Kidney tubule cell (primary cell): ENCODE measurements around the gene ARFGAP1.
A peak's percentile ranks its signal among the peaks of the same experiment; 100 is the strongest.

Source experiments
- DNase-seq: peaks from one replicate; pipeline ENCODE4 v3.0.0-alpha.2; 2018; ENCODE audit warnings: low spot score

ARFGAP1 gene

DNA sequence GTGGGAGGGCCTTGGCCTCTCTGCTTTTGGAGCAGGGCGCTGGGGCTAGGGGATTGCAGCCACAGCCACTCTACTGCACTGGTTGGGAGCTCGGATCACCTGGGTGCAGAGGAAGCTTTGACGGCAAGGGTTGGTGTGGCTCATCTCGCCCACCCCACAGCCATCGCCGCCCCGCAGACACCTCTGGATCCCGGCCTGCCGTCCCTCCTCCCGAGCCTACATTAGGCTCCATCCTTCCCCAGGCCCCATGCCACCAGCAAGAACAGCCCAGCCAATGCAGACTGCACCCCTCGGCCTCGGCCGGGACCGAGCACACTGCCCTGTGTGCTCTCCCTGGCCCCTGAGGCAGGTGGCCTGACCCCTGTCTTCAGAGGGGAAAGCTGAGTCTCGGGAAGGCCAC is 12.1 kb upstream of the ARFGAP1 start:
- DNase-seq: no peak

DNA sequence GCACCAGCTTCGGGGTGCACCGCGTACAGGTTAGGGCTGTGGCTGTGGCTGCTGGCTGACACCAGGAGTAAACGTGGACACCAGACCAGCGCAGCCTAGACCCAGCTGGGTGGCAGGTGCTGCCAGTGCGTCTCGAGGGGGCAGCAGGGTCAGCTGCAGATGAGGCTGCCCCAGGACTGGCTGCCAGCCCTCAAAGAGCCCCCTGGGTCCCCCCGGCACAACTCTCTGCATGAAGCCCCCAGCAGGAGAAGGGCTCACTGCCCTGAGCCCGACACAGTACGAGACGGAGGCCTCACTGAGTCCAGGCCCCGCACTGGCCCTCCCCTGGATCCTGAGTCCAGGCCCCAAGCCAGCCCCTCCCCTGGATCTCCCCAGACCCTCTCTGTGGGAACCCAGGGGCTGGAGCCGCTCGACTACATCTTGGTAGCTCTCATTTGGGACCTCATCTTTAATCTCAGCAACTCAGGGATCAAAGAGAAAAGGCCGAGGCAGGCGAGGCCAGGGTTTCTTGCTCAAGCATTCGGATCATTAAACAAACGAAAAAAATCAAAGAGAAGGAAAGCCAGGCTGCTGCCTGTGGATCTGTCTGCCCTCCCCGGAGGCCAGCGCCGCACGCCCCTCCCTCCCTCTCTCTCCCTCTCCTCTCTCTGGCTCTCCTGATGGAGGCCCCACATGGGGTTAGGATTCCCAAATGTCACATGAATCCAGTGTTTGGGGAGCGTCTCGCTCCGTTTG is 11.4 kb upstream of the ARFGAP1 start:
- DNase-seq: no peak

DNA sequence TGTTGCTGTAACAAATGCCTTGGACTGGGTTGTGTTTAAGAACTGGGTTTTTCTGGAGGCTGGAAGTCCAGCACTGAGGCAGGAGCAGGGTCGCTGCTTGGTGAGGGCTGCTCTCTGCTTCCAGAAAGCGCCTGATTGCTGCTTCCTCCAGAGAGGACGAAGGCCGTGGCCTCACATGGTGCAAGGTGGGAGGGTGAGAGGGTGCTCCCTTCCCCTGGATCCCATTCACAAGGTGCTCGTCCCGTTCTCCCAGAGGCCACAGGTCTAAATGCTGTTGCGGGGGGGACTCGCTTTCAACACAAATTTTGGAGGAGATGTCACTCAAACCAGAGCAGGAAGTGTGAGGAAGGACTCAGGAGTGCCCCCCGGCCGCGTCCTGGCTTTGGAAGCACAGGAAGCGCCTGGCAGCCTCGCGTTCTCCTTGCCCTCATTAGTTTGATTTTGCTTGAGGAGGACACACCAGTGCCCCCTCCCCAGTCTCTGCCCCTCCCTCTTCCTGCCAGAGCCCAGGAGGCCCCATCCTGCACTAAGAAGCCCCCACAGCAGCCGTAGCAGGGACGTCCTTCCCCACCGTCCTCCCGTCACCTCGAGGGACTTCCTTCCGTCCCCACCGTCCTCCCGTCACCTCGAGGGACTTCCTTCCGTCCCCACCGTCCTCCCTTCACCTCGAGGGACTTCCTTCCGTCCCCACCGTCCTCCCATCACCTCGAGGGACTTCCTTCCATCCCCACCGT is 10.7 kb upstream of the ARFGAP1 start:
- no peak for DNase-seq

DNA sequence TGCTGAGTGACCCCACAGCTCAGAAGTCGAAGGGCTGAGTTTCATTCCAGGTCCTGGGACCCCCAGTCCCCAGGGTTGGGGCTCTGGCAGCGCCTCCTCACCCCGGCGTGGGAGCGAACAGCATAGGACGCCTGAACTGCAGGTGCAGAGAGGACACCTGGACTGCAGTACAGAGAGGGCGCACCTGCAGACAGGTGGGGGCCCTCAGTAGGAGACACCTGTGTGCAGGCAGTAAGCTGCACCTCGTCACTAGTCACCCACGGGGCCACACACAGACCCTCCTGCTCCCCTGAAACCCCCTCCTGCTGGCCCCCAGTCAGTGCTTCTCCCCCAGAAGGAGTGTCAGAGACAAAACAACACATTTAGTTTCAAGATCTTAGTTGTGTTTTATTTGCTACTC is 9.8 kb upstream of the ARFGAP1 start:
- DNase-seq: no peak

DNA sequence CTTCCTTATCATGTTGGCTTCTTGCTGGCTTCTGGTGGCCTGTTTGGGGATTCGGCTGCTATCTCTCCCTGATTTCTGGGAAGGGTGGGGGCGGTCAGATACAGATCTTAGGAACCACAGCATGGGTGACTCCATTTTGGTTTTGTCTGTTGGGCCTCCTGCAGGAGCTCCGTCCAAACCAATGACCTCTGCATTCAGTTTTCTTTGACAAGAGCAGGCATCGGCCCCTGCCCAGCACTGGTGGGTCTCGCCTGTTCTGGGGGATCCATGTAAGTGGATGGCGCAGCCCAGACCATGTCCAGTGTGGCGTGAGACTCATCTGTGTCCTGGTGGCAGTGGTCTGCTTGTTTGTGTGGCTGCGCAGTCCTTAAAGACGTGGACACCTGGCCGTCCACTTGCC is 8.6 kb upstream of the ARFGAP1 start:
- DNase-seq: no peak

DNA sequence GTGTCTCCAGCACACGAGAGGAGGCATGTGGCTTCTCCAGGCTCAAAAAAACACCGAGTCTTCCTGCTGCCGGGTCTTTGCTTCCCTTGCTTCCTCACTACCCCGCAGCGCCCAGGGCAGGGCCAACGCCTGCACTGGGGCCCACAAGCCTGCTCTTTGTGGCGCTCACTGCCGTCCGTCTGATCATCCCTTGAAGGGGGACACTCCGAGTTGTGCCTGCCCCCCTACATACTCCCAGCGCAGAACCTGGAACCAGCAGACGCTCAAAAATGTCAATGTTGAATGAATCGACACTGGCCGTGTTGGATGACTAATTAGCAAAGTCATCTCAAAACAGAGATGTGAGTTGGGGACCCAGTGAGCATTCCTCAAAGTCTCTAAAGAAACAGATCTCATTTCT is 8.1 kb upstream of the ARFGAP1 start:
- DNase-seq: peak; percentile 71

DNA sequence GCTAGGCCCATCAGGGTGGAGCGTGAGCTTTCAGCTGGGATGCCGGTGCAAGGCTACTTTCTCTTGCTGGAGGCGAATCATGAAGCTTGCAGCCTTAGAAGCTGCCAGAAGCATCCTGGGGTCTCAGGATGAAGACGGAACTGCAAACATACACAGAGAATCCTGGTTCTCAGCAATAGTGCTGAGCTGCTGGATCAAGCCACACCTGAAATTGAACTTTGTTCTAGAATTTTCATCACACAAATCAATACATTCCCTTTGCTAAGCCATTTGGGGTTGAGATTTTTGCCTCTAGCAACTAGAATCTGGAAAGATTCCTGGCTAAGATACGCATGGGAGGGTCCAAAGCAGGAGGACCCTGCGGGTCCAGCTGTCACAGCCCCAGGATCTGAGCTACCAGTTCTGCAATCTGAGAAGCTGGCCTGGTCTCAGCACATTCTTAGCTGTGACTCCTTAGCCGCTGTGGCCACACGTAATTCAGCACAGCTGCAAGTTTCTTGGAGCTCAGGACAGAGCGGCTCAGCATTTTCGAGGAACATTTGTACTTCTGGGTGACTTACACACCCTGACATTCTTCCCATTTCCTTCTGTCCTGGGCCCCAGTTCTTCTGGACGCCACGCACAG is 6.6 kb upstream of the ARFGAP1 start:
- DNase-seq: no peak

DNA sequence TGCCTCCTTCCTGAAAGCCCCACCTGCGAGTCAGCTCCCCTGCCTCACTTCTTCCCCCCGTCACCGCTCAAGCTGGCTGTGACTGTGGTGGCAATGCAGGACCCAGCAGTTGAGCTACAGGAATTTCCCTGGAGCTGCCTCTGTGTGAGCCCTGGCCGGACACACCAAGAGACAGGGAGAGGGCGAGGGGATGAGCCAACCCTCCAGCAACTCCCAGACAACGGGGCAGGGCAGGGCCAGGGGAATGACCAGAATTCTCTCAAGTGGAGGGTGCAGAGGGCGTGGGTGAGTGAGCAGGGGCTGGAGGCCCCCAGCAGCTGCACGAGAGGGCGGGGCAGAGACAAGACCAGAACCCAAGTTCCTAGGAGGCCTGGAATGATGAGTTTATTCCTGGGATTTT is 4.9 kb upstream of the ARFGAP1 start:
- DNase-seq: peak; percentile 48

DNA sequence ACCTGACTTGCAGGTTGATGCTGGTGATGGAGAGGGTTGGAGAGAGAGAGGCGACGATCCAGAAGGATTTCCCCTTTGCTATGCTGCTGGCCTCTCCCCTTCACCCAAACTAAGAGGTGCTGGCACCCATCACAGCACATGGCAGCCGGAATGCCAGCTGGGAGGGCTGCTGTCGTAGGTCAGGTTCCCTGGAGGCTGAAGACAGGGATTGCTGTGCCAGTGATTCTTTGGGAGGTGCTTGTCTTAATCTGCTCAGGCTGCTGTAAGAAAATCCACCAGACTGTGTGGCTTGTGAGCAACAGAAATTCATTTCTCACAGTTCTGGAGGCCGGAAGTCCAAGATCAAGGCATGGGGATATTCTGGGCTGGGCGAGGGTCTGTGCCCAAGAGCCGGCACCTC is 4.4 kb upstream of the ARFGAP1 start:
- DNase-seq: no peak

DNA sequence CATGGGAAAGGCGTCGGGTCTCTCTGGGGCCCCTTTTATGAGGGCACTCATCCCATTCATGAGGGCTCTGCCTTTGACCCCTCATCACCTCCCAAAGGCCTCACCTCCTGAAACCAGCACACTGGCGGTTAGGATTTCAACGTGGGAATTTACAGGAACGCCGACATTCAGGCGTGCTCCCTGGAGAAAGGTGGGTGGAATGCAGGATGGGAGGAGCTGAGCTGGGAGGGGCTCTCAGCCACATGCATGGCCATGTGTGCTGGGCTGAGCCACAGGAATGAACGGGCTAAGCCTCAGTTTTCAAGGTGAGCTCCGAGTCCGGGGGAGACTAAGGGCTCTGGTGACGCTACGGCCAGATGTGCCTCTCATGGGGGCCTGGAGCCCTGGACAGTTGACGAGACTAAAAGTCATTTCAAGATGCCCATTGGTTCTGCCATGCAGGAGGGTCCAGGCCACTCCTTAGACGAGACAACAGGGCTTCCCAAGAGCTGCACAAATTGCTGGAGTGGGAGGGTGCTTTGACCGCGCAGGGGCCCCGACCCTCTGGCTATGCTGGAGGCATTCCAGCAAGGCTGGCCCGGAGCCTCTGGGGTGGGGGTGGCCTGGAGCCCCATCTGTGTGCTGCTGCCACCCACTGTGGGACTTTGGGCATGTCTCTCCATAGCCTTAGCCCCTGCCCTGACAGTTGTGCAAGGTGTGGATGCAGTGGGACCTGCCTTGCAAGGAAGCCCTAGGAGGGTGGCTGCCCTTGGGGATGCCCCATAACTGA is 3.8 kb upstream of the ARFGAP1 start:
- DNase-seq: peak; percentile 64

DNA sequence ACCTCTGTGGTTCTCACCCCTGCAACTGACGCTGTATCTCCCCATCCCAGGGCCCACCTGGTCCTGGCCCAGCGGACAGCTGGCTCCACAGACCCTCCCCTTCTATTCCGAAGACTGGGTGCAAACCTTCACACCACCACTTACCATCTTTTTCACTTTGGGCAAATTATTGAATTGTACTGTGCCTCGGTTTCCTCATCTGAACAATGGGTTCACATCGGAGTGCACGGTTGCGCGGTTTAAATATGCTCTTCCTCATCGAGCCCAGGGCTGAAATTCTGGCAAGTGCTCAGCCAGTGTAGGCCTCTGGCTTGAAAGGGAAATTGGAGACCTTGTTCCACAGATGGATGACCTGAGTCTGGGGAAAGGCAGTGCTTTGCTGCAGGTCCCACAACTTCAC is 2.9 kb upstream of the ARFGAP1 start:
- DNase-seq: no peak

DNA sequence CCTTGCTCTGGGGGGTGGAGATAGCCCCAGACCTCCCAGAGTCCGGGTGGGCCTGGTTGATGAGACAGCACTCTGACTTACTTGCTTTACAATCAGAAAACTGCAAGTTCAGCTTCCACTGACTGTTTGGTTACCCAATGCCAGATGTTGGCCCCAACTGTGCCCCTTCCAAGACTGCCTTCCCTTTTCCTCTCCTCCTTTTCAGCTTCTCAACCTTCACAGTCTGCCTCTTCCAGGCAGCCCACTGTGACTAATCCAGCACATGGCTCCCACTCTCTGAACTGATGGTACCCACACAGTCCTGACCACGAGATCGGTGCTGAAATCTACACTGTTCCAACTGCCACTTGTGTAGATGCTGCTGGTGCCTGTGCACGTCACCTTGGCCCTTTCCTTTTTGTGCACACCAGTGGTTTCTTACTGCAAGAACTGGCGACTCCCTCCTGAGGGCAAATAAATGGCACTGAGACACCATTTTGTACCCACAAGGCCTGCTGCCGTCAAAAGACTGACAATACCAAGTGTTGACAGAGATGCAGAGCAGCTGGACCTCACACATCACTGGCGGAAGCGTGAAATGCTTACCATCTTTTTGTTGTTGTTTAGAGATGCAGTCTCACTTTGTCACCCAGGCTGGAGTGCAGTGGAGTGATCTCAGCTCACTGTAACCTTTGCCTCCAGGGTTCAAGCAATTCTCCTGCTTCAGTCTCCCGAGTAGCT is 1.8 kb upstream of the ARFGAP1 start:
- DNase-seq: no peak

DNA sequence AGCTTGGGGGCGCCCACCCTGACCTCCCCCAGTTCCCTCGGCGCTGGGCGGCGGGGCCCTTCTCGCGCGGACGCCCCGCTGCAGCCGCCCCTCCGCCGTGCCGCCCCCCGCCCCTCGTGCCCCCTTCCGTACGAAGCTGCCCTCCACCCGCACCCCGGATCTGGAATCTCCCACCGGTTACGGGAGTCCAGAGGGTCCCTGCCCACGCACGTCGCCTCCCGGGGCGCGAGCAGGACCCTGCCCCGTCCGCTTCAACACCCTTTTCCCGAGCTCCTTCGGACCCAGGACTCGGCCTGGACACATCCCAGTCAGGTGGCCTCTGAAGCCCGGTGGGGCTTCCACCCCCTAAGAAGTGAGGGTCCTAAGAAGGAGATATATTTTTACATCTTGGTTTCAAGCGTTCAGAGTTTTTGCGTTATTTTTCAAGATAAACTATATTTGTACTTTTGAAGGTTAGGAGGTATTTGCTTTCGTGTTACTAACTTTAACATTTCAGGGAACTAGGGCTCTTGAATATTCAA is 506 bp downstream of the ARFGAP1 start:
- DNase-seq: no peak

DNA sequence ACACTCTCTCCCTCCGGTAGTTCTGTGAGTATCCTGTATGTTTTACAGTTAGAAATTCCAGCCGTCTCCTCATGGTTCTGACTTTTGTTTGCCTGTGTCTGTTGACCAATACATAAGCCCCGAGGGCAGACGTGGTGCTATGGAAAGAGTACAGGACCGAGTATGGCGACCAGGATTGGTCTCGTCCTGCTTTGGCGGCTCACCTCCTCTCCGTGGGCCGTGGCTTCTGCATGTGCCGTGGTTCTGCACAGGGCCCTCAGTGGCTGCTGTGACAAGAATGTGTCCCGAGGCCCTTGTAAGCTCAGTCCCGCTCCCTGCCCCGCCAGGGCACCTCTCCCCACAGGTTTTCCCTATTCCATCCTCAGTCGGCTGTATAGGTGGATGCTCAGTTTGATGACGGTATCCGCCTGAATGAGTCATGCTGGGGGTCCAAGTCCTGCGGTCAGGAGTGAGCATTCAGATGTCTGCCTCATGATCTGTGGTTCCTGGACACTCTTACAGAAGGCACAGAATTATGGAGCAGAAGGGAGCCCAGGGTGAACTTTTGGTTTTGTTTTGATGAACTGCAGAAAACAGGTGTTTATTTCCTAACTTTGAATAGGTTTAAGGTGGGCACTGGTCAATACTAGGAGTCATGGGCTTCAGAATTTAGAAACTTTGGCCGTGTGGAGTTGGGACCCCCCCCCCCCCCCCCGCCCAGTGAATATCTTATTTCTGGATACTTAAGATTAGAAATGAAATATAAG is 1.2 kb downstream of the ARFGAP1 start:
- peak; percentile 91 for DNase-seq

DNA sequence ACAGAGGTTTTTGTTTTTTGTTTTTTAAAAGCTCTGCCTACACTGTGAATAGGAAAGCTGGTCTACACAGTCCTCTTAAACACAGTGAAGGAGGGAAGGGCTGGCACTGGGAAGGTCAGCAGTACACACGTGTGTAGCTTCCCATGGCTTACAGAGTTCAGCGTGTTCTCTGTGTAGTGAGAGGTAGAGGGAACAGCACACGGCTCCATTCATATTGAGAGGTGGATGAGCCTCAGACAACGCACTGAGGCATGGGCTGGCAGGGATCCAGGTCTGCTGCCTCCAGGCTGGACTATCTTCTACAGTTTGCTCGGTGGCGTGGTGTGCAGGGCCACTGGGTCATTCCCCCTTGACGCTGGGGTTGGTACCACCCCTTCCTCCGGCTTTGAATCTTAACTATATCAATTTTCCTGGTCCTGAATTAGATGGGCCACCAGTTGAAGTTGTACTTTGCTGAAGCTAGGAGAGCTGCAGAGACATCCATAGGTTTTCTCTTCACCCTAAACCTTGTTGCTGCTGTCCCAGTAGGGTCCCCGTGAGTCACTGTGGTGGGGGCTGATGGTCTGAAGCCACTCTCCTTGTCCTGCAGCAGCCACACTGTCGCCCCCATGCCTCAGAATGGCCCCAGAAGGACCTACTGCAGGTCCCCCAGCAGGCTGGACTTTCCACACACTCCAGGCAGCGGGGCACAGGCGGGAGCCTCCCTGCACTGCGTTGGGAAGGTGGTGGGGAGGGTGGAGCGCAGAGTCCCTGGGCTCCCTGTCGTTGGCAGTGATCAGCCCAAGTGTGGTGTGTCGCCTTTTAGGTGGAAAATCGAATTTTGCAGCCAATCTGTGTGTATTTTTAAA is 2.0 kb downstream of the ARFGAP1 start:
- DNase-seq: peak; percentile 44

DNA sequence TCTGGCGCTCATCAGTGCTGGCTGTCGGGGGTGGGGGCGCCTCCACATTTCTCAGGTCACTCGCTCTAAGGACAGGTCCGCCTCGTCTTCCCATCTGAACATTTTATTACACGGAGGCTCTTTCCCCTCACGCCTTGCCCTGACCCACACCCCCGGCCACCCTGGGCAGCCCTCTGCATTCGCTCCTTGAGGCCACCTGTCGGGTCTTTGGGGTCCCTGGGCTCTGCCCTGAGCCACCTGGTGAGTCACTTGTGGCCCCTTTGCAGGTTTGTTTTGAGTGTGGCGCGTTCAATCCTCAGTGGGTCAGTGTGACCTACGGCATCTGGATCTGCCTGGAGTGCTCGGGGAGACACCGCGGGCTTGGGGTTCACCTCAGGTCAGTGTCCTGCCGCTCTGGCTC is 3.2 kb downstream of the ARFGAP1 start:
- no peak for DNase-seq

DNA sequence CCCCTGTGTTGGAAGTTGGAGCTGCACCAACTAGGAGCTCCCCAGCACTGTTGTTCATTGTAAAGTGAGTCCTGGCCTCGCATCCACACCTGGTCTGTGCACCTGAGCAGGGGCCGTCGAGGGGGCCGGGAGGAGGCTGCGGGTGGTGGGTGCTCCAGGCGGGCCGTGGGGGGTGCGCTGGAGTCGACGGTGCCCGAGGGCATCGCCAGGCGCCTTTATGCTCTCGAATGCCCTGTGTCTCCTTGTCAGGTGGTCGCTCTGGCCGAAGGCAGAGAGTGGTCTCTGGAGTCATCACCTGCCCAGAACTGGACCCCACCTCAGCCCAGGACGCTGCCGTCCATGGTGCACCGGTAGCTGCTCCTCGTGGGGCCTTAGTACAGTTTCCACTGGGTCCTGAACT is 4.3 kb downstream of the ARFGAP1 start:
- no peak for DNase-seq

DNA sequence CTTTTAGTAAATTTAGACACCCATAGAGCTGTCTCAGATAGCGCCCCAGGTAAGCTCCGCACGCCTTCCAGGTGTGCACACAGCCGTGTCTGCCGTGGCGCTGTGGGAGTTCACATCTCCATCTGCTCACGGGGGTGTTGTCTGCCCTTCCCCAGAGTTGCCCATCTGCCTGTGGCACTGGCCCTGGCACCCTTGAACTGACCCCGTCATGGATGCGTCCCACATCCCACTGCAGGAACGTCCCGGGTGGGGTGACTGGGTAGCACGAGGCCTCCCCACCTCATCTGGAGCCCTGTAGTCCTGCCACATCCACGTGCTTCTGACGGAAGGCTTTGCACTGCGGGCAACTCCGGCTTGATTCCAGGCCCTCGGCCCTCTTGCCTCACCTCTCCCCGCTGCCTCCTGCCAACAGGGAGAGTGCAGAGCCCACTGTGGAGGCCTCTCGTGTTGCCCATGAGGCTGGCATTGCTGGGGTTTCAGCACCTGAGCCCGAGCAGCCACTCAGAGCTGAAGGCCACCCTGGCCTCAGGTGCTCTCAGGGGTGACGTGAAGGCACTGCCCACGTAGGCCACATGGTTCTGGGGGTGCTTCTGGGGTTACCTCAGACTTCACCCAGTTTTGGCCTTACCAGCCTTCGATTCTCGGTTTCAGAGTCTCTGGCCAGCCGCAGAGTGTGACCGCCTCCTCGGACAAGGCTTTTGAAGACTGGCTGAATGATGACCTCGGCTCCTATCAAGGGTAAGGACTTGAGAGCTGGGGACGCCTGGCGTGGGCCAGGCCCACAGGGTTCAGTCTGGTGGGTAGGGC is 5.1 kb downstream of the ARFGAP1 start:
- no peak for DNase-seq

DNA sequence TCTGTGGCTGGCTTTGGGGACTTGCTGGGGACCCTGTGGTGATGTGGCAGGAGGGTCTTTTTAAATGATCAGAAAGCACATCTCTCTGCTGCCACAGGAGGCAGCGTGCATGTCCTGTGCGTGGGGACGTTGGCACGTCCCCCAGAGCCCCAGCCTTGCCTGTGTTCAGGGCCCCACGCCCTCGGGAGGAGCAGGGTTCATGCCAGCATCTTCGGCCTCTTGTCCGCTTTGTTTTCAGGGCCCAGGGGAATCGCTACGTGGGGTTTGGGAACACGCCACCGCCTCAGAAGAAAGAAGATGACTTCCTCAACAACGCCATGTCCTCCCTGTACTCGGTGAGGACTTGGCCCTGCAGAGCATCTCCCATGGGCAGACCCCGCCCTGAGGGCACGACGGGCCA is 6.0 kb downstream of the ARFGAP1 start:
- DNase-seq: no peak
